Limb (tissue), 2 donors: ENCODE measurements around the gene SARM1.
"Not testable (repeated sequence)": the region's sequence is repeated elsewhere in the genome, so short reads cannot be mapped to it uniquely, and the experiment has no call there.

Experiments used
- DNase-seq, 2 donors: peaks; one replicate each; pipeline ENCODE4 v3.0.0-alpha.2; 2016; ENCODE audit errors: extremely low spot score in 2 of 2

SARM1 gene

DNA sequence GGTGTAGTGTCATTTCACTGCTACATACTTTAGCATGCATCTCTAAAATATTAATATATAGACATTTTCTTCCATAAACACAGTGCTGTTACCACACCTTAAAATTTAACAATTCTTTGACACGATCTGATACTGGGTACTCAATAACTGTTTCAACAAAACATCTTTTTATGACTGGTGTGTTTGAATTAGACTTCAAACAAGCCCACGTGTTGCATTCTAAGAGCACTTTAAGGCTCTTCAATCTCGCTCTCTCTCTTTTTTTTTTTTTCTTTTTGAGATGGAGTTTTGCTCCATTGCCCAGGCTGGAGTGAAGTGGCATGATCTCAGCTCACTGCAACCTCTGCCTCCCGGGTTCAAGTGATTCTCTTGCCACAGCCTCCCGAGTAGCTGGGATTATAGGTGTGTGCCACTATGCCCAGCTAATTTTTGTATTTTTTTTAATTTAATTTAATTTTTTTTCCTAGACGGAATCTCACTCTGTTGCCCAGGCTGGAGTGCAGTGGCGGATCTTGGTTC lies 50.4 kb downstream of the SARM1 start:
- no peak for DNase-seq

DNA sequence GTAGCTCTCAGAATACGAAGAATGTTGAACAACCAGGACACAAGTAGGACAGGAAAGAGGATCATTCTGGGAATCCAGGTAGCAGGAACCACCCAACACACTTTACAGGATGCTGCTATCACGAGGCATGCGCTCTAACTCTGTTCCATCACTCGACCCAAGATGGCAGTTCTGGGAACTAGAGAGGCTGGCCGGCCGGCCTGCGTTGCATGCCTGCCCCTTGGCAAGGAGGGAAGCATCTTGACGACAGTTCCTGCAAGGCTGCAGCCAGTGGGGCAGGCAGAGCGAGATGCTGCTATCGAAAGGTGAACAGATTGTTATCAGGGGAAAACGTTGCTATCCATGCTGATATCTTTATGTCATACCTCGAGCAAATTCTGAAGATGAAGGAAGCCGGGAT lies 53.7 kb downstream of the SARM1 start:
- no peak for DNase-seq

DNA sequence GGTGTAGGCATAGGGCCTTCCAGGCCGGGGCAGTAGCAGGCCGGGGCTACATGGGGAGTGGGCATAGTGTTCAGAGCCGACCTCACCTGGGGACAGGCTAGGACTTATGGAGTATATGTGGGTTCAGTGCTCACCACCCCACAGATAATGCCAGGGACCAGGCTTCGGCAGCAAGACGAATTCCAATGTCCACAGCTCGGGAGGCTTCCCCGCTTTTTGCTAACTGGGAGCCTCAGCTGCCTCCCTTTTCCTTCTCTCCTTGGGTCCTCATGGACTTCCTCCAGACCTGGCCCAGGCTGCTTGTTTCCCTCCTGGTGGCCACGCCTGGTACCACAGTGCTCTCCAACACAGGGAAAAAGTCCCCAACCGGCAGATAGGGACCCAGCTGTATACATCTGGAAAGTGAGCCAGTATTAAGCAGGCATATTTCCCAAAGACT lies 54.6 kb downstream of the SARM1 start:
- no peak for DNase-seq

DNA sequence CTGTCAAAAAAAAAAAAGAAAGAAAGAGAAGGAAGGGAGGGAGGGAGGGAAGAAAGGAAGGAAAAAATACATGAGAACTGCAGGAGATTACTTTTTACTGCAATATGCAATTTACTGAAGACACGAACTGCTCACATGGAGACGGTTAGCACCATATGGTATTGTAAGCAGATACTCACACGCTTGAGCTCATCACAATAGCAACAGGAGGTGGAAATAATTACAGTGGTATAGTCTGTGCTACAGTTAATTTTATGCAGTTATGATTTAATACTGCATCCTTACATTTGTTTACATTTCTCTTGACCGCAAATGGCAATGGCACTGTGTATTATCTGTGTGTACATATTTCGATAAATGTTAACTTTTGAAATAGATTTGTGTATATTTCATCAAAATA lies 55.9 kb downstream of the SARM1 start:
- no peak for DNase-seq

DNA sequence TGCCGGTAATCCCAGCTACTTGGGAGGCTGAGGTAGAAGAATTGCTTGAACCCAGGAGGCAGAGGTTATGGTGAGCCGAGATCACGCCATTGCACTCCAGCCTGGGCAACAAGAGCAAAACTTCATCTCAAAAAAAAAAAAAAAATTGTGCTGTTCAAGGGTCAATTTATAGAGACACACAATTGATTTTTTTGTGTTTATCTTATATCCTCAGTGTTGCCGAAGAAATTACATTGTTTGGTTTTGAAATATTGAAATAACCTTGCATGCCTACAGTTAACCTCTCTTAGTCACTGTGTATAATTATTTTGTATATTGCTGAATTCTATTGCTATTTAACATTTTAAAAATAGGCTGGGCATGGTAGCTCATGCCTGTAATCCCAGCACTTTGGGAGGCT lies 56.5 kb downstream of the SARM1 start:
- not testable (repeated sequence) for DNase-seq

DNA sequence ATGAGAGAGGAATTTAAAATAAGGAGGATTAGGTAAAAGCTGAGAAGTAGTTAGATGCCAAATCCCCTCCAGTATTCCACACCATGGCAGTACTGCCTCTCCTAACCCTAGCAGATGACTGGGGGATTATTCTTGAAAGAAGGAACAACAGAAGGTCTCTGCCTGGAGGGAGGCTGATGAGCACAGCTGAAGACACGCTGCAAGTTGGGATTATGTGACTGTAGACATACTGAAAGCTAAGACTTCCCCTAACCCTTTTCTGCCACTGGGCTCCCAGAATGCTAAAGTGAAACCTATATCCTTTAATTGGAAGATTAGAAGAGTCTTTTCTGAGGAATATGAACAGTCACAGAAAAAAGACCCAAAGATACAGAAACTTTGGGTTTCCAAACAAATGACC lies 62.2 kb downstream of the SARM1 start:
- DNase-seq: no peak

DNA sequence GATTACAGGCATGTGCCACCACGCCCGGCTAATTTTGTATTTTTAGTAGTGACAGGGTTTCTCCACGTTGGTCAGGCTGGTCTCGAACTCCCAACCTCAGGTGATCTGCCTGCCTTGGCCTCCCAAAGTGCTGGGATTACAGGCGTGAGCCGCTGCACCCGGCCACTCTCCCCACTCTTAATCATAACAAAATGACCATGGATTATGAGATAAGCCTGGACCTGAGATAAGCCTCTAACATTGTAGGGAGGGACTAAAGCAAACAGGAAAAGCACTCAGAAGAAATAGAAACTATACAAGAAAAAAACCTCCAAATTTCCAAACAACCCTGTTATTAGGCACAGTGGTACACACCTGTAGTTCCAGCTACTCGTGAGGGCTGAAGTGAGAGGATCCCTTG lies 62.8 kb downstream of the SARM1 start:
- DNase-seq: not testable (repeated sequence)

DNA sequence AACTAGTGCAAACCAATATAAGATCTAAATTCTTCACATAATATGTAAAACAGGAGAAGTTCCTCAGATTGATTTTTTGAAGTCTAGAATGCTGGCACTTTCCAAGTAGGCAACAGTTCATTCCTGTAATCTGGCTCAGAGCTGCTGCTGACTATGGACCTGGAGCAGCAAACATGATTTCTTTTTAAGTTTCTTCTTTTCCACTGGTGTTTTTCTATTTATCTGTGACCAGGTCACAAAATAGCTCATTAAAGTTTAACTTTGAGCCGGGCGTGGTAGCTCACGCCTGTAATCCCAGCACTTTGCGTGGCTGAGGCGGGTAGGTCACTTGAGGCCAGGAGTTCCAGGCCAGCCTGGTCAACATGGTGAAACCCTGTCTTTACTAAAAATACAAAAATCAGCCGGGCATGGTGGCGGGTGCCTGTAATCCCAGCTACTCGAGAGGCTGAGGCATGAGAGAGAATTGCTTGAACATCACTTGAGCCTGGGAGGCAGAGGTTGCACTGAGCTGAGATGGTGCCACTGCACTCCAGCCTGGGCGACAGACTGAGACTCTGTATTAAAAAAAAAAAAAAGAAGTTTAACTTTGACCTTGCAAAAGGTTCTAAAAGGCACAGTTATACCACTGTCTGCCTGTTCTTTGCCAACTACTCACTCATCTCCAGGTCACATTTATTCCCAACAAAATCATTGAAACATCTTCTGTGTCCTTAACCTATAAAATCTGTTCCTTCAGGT lies 72.6 kb downstream of the SARM1 start:
- no peak for DNase-seq

DNA sequence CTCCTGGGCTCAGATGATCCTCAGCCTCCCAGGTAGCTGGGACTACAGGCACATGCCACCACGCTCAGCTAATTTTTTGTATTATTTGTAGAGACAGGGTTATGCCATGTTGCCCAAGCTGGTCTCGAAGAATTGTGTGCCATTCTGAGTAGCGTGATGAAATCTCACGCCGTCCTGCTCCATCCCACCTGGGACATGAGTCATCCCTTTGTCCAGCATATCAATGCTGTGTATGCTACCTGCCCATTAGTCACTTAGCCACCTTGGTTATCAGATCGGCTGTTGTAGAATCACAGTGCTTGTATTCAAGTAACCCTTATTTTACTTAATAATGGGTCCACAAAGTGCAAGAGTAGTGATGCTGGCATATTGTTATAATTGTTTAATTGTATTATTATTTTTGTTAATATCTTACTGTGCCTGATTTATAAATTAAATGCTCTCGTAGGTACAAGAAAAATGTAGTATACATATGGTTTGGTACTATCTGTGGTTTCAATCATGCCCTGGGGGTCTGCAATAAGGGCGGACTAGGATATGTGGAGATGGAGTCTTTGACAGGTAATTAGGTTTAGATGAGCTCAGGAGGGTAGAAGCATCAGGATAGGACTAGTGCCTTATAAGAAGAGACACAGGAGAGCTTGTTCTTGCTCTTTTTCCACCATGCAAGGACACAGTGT lies 75.4 kb downstream of the SARM1 start:
- DNase-seq: no peak

DNA sequence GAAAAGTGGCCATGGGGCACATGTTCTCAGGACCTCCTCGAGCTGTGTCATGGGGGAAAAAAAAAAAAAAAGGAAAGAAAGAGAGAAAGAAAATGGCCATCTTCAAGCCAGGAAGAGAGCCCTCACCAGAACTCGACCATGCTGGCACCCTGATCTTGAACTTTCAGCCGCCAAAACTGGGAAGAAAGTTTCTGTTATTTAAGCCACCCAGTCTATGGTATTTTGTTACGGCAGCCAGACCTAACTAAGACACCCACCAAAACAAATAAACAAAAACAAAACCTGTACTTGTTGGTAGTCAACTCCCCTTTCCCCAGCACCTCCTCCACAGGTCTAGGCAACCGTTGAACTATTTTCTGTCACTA lies 75.9 kb downstream of the SARM1 start:
- no peak for DNase-seq

DNA sequence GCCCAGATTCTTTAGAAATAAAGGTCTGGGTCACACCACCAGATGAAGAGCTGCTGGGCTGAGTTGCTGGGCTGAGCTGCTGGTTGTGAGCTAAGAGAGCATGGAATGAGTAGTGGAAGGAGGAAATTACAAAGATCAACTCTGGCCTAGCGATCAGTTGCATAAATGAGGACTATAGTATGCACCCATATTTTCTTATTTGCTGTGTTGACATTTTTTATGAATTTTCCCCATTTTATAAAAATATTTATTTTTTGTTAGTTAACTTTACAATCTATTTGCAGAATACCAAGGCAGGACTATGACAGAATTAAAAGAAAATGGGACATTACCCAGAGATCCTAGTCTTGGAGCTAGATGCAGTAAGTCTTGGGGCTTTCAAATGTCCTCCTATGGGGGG lies 78.4 kb downstream of the SARM1 start:
- no peak for DNase-seq
